22Rv1 (cell line): ENCODE results near the gene SH3PXD2A.

Experiments
- H3K27ac ChIP-seq: fragments of 450-650 bp; 2 replicates; pipeline ENCODE4 v1.5.1; 2017
- CTCF ChIP-seq: fragments of 450-650 bp; IDR thresholded peaks from 2 replicates; pipeline ENCODE4 v1.5.1; 2017; ENCODE audit warnings: mild to moderate bottlenecking
- ZFX ChIP-seq: fragments of 450-650 bp; IDR thresholded peaks from 2 replicates; pipeline ENCODE4 v1.6.1; 2017; ENCODE audit warnings: antibody characterized with exemption, borderline replicate concordance

SH3PXD2A gene

GRCh38 chr10:103723557-103723956 is 131.8 kb downstream of the SH3PXD2A start:
- no peak overlapping the region for H3K27ac ChIP-seq
- no peak for TF ChIP-seq ZFX
- no peak for TF ChIP-seq CTCF

GRCh38 chr10:103722632-103723031 is 132.7 kb downstream of the SH3PXD2A start:
- H3K27ac ChIP-seq: no peak overlapping the region
- no peak for TF ChIP-seq ZFX

- no peak overlapping the region for H3K27ac ChIP-seq
- TF ChIP-seq CTCF (no peak), ZFX (no peak)
Observed at GRCh38 chr10:103720964-103721335, 134.4 kb downstream of the SH3PXD2A start.

- no peak for TF ChIP-seq CTCF
- no peak for TF ChIP-seq ZFX
- no peak overlapping the region for H3K27ac ChIP-seq
Observed at GRCh38 chr10:103720328-103720963, 134.9 kb downstream of the SH3PXD2A start.

GRCh38 chr10:103719036-103719435 is 136.3 kb downstream of the SH3PXD2A start:
- no peak overlapping the region for H3K27ac ChIP-seq
- TF ChIP-seq ZFX (no peak), CTCF (no peak)

GRCh38 chr10:103718247-103718620 is 137.1 kb downstream of the SH3PXD2A start:
- TF ChIP-seq ZFX (no peak), CTCF (no peak)
- no peak overlapping the region for H3K27ac ChIP-seq

DNA sequence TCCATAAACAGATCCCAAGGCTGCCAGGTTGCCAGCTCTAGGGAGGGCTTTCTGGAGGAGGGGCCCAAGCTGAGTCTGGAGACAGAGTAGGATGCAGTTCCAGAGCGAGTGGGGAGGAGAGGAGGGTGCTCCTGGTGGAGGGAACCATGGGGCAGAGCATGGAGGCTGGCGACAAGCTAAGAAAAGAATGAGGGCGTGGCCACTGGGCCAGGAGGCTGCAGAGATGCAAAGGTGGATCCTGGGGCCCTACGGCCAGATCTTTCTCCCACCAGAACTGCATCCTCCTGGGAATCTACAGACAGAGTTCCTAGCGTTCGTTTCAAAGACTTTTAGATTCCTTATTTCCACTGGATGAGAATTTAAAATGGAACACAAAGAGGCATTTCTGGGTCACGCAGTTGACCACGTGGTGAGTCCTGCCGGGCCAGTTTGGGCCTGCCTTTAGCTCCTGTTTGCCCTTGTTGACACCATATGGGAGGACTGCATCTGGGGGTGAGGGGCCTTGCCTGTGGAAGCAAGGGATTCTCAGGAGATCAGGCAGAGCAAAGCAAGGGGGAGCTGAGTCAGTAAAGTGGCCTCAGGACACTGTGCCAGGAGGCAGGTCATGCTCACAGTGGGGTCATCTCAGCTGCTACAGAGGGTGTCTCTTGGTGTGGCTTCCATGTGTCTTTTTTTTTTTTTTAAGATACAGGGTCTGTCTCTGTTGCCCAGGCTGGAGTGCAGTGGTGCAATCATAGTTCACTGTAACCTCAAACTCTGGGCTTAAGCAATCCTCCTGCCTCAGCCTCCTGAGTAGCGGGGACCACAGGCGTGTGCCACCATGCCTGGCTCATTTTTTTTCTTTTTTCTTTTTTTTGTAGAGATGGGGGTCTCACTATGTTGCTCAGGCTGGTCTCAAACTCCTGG is 137.8 kb downstream of the SH3PXD2A start:
- no peak overlapping the region for H3K27ac ChIP-seq
- TF ChIP-seq ZFX: no peak
